GM18858 (cell line): Measurements from ENCODE around the gene FAM25G.
"Not testable (repeated sequence)": the region's sequence is repeated elsewhere in the genome, so short reads cannot be mapped to it uniquely, and the experiment has no call there.

Experiments
- ATAC-seq: cut with Tn5 transposase; IDR thresholded peaks from one replicate; pipeline ENCODE4 v1.9.1; 2021; ENCODE audit not compliant: unreplicated experiment

The FAM25G gene

DNA sequence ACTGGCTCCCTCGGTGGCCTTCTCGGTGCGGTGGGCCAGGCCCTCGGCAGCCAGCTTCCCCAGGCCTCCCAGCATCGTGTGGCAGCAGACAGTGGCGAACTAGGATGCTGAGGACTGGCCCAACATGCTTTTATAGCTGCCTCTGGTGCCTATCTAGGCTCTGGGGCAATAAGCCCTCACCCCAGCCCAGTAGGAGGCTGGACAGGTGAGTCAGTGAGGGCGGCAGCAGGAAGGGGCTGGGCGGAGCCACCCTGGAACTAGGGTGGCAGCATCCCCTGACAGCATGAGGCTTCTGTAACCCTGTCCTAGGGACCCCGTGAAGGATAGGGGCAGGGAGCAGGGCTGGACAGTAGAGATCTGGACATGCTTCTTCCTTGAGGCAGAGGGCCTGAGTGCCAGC, at the start of gene FAM25G:
Gene FAM25G, minus strand, starts transcription at position 101 of the 400 bp plus-strand sequence. Its CDS starts 26 bp downstream, at position 75.
- not testable (repeated sequence) for ATAC-seq

- ATAC-seq = not testable (repeated sequence)
Observed at GRCh38 chr10:47536430-47536829, 44.9 kb upstream of the FAM25G start.

GRCh38 chr10:47523475-47523874, 32.0 kb upstream of the FAM25G start, which contains the start of gene AGAP9:
TSS of gene AGAP9 (minus strand) at chr10:47523638. CDS start at chr10:47523526, 112 bp downstream.
- ATAC-seq = not testable (repeated sequence)

DNA sequence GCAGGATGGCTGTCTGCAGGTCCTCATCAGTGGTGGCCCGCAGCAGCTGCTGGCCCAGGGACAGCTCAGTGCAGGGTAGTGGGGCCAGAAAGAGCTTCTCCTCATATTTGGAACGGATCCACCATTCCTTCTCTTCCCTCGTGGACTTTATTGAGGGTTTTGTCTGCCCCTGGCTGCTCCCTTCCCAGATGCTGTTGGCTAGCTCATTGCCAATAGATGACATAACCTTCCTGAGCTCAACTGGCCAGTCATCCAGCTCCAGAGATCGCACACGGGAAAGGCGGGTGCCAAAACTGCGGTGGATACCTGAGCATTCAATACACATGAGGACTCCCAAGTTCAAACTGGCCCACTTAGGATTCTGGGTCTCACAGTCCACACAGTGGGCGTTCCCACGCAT, 10.8 kb upstream of the FAM25G start:
- ATAC-seq = not testable (repeated sequence)

GRCh38 chr10:47494226-47494625, 2.7 kb upstream of the FAM25G start:
- ATAC-seq = not testable (repeated sequence)

GRCh38 chr10:47489630-47490029, 1.9 kb downstream of the FAM25G start:
- not testable (repeated sequence) for ATAC-seq

DNA sequence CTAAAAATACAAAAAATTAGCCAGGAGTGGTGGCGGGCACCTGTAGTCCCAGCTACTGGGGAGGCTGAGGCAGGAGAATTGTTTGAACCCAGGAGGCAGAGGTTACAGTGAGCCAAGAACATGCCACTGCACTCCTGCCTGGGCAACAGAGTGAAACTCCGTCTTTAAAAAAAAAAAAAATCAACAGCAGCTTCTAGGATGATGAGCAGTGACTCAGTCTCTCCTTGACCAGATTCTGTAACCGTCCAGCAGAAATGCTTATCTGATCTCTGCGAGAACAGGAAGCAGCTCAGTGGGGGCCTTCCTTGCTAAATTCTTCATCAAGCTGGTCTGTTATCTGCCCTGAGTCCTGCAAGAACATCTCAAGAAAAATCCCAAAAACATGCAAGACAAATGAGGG, 5.6 kb downstream of the FAM25G start:
- ATAC-seq = not testable (repeated sequence)

- not testable (repeated sequence) for ATAC-seq
Observed at GRCh38 chr10:47484786-47485185, 6.7 kb downstream of the FAM25G start.

DNA sequence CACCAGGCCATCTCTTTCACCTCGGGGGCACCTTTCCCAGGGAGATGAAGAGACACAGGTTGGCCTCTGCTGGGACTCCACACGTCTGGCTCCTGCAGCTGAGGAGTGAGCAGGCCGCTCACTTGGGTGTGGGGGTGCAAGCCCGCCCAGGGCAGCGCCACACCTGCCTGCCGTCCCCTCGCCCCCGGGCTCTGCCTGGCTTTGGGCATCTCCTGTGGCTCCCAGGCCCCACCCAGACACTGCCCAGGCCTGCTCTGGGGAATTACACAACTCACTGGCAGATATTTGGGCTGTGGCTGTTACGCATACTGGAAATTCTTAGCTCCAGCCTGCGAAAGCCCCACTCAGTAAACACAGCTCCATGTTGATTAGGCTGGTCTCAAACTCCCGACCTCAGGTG, 7.6 kb downstream of the FAM25G start, which contains the start of gene ANXA8:
Gene ANXA8, minus strand, starts transcription at position 193 of the 400 bp plus-strand sequence. Its CDS starts 182 bp downstream, at position 11.
- ATAC-seq = not testable (repeated sequence)

DNA sequence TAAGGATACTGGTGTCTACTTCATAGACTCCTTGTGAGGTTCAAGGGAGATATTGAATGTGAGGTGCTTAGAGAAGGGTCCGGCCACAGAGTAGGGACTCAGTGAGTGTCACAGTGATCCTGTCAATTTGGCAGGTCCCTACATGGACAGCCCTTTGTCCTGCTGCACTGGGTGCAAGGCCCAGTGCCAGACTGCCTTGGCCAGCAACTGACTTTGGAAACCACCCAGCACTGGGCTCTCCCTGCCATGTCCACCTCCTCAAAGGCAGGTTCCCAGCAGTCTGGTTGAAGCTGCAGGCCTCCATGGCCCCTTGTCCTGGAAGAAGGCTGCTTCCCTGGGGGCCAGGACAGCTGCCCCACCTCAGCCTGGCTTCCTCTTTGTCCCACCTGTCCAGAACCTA, 9.1 kb downstream of the FAM25G start:
- ATAC-seq = not testable (repeated sequence)

- ATAC-seq = not testable (repeated sequence)
Observed at GRCh38 chr10:47481768-47482181, 9.7 kb downstream of the FAM25G start.

DNA sequence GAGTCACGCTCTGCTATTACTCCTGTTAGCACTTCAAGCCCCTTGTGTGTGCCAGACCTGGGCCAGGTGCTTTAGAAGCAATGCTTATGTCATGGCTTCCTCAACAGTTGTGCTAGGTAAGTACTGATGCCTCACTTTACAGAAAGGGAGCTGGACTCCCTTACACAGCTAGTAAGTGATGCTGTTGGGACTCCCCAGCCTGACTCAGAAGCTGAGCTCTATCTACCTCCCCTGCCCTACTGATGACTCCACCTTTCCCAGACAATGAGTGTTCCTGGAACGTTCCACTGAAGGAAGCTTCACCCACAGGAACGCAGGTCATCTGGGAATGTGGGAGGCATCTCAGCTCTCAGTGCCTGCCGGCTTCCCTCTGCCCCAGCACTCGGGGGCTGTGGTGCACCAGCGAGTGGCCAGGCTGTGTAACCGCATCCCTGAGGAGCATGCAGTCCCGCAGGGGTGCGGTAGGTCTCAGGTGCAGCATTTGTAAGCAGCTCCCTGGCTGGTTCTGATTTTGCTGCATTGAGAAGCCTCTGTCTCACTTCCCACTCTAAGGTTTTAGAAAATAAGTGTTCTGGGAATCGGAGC, 10.2 kb downstream of the FAM25G start:
- not testable (repeated sequence) for ATAC-seq

- ATAC-seq = not testable (repeated sequence)
Observed at GRCh38 chr10:47480133-47480532, 11.4 kb downstream of the FAM25G start.

GRCh38 chr10:47478114-47478513, 13.4 kb downstream of the FAM25G start:
- ATAC-seq = not testable (repeated sequence)

DNA sequence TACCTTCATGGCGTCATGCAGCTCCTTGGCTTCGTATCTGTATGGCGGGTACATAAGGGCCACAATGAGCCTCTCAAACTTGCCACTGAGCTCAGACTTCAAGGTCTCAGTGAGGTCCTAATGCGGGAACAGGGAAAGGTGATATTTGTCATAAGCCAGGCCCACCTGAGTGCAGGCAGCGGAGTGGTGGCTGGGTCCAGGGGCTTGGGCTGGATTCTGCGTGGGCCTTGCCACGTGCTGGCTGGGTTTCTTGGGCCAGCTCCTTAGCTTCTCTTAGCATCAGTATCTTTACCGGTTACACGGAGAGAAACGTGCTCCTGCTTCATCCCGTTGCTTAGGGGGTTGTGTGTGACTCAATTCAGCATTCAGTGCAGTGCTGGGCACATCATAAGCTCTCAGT, 14.4 kb downstream of the FAM25G start:
- ATAC-seq = not testable (repeated sequence)

DNA sequence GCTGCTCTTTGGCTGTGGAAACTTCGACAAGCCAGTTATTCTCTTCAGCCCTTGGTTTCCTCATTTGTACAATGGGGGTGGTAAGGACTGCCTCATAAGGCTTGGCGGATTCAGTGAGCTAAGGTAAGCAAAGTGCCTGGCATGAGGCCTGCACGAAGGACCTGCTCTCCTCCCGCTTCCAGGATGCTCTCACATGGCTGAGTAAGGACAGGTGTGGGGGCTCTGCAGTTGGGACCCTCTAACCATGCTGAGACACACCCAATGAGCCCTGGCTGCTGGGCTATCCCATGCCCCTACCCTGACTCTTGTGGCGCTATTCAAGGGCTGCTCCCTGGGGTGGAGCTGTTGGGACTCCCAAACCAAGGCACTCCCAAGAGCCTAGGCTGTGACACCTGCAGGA, 16.4 kb downstream of the FAM25G start:
- ATAC-seq = not testable (repeated sequence)

DNA sequence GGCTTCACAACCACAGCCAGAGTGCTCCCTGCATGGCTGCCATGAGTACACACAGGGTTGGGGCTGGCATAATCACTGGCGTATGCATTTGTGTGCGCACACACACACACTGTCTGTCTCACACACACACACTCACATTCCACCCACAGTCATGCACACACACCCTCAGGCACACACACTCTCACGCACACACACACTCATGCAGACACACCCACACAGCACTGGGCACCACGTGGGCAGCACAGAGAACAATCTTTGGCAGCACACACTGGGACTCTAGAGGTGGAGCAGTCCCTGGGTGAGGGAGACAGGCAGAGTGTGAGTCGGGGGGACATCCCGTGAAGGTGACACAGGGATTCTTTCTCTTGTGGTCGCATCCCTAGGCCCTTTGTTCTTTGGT, 18.0 kb downstream of the FAM25G start:
- not testable (repeated sequence) for ATAC-seq

GRCh38 chr10:47472647-47473046, 18.9 kb downstream of the FAM25G start:
- peak; percentile 72 for ATAC-seq

DNA sequence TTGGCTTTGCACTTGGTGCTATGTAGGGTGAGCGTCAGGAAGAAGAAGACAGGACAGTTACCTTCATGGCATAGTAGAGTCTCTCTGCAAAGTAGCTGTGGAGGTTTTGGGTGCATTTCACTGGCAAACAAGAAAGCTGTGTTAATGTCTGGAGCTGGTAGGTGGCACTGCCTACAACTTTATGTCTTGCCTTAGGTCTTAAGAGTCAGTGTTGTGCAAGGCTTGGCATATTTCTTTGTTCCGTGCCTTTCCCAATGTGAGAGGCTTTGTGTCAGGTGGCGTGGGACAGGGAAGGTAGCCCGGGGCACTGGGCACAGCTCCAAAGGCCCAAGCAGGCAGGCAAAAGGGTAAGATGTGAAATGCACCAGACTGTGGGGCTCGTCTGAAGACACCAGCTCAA, 19.4 kb downstream of the FAM25G start:
- not testable (repeated sequence) for ATAC-seq

DNA sequence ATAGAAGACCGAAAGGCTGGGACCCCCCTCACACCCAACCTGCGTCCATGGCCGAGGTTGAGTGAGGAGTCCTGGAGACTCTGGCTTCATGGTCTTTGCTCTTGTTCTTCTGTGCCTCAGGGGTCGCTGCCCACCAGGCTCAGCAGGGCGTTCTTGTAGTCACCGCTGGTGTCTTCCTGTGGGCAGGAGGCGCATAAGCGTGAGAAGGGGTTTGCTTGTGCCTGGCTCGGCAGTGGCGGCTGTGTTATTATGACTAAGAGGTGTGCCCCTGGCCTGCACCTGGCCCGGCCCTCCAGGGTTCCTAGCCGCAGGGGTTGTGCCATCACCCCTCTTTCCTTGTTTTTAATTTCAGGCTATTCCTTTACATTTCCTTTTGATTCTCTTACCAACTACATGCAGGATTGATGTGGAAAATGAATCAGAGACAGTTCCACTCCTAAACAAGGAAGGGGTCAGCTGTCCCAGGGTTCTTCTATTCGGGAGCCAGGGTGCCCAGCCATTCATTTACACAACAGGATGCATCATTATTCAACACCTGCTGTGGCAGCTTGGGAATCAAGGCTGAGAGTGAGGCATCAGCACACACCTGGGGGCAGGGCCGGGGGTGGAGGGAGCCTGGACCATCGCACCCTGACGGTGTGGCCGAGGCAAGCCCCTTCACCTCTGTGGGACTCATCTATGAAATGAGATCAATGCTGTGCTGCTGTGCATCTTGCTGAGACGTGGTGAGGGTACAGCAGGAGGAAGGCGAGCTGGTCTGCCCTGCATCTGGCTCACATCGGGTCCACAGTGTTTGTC, 22.6 kb downstream of the FAM25G start:
- not testable (repeated sequence) for ATAC-seq

- not testable (repeated sequence) for ATAC-seq
Observed at GRCh38 chr10:47467957-47468356, 23.5 kb downstream of the FAM25G start.

DNA sequence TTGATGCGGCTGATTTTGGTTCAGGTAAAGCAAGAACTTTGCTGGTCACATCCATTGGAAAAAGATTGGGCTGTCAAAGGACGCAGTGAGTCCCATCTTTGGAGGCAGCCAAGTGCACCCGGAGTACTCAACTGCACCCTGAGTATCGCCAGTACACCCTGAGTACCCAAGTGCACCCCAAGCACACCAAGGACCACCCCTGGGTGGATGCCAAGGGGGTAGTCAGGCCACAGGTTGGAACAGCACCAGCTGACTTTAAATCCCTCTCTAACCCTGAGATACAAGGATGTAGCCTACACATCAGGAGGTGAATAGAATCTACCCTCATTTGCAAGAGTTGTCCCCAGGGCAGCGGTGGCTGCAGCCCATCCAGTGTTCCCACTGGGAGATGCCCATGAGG, 24.0 kb downstream of the FAM25G start:
- ATAC-seq = not testable (repeated sequence)
